K562 treated with DMSO at 1 percent for 12 hours (cell line): ENCODE measurements around the gene GH2. TPM values are rescaled to one million over a fixed set of nuclear protein-coding genes. Genes with fewer than 3 reads are reported as not detected.

Experiments used
- total RNA-seq: library from RNA; unstranded; fragments of 300-600 nt; gene quantifications from 2 replicates; pipeline ENCODE4 v1.2.3, GENCODE V29; 2022; ENCODE audit not compliant: insufficient read depth

The GH2 gene
- not detected in 2 replicates for total RNA-seq

DNA sequence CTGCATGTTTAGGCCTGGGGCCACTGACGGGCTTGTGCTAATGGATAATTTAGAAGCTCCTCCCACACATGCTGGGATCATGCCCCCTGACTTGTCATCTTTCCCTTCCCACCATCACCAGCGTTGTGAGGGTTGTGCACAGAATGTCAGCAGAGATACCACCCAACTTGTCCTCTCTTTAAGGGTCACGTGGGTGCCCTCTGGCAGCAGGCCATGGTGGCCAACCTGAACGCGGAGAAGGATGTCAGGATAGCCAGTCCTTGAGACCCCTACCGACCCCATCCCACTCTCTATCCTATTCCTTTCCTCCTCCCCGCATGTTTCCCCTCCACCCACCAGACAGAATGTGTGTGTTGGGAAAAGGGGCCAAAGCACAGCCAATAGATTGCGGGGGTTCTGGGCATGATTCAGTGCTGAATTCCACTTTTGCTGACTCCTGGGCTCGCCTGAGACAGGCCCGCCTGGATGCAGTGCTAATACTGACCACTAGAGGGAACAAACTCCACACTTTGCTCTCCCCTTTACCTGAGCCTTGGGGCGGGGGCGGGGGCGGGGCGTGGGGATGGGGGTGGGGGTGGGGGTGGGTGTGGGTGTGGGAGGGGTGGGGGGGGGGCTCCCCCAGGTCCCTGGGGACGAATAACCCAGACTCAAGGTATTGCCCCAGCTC, at the start of gene GH2:
GH2 (minus strand) TSS at position 10 of the 667 bp plus-strand sequence. CDS start 143 bp downstream, outside the sequence.

GRCh38 chr17:63918789-63919305, 37.1 kb upstream of the GH2 start, which contains the start of gene GH1:
Gene GH1, minus strand, starts transcription at chr17:63918839. Its CDS starts 63 bp downstream, at chr17:63918776.

GRCh38 chr17:63911041-63911635, 29.4 kb upstream of the GH2 start, which contains the start of gene CSHL1:
Gene CSHL1, minus strand, starts transcription at chr17:63911258. Its CDS starts 62 bp downstream, at chr17:63911196.

DNA sequence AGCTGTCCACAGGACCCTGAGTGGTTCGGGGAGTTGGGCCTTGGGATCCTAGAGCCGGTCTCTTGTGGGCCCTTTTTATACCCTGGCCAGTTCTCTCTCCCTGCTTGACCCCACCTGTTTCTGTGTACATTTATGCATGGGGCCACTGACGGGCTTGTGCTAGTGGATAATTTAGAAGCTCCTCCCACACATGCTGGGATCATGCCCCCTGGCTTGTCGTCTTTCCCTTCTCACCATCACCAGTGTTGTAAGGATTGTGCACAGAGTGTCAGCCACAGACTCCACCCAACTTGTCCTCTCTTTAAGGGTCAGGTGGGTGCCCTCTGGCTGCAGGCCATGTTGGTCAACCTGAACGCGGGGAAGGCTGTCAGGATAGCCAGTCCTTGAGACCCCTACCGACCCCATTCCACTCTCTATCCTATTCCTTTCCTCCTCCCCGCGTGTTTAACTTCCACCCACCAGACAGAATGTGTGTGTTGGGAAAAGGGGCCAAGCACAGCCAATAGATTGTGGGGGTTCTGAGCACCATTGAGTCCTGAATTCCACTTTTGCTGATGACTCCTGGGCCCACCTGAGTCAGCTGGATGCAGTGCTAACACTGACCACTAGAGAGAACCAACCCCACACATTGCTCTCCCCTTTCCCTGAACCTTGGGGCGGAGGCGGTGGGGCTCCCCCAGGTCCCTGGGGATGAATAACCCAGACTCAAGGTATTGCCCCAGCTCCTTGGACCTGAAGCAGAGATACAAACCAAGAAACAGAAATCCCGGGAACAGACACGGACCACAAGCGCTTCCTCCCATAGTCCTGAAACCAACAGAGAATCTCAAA, 15.0 kb upstream of the GH2 start, which contains the start of gene CSH1:
CSH1 (minus strand) TSS at position 51 of the 831 bp plus-strand sequence. CDS start 63 bp downstream, outside the sequence.

DNA sequence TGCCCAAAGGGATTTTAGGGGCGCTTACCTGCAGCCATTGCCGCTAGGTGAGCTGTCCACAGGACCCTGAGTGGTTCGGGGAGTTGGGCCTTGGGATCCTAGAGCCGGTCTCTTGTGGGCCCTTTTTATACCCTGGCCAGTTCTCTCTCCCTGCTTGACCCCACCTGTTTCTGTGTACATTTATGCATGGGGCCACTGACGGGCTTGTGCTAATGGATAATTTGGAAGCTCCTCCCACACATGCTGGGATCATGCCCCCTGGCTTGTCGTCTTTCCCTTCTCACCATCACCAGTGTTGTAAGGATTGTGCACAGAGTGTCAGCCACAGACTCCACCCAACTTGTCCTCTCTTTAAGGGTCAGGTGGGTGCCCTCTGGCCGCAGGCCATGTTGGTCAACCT, 8.2 kb downstream of the GH2 start, which contains the start of gene CSH2:
CSH2 (minus strand) TSS at position 101 of the 400 bp plus-strand sequence; CDS start at position 38, 63 bp downstream.

GRCh38 chr17:63842540-63843386, 39.0 kb downstream of the GH2 start, which contains the start of gene SMARCD2:
Gene SMARCD2, minus strand, starts transcription at chr17:63842685. Its CDS starts 11 bp downstream, at chr17:63842674.

Other genes starting within 250 kb of the GH2 start
- 3.1 and 3.3 TPM in 2 replicates for gene LIMD2, start 181.8 kb downstream of the GH2 start, total RNA-seq
- 24.8 and 42.2 TPM in 2 replicates for gene STRADA, start 140.1 kb downstream of the GH2 start, total RNA-seq
- 29.2 and 72.5 TPM in 2 replicates for gene CCDC47, start 108.3 kb downstream of the GH2 start, total RNA-seq
- 21.4 and 68.9 TPM in 2 replicates for gene DDX42, start 107.8 kb downstream of the GH2 start, total RNA-seq
- 136 and 182 TPM in 2 replicates for gene PSMC5, start 54.5 kb downstream of the GH2 start, total RNA-seq
- gene FTSJ3, start 54.3 kb downstream of the GH2 start, total RNA-seq = 16.3 and 27.0 TPM in 2 replicates
- gene SMARCD2, start 39.3 kb downstream of the GH2 start, total RNA-seq = 58.2 and 91.2 TPM in 2 replicates
- 0.41 TPM in 1 of 2 replicates, not detected in the other for gene CSH2, start 8.3 kb downstream of the GH2 start, total RNA-seq
- not detected in 2 replicates for gene CSH1, start 14.6 kb upstream of the GH2 start, total RNA-seq
- not detected in 2 replicates for gene CSHL1, start 29.3 kb upstream of the GH2 start, total RNA-seq
- not detected in 2 replicates for gene GH1, start 36.9 kb upstream of the GH2 start, total RNA-seq
- not detected in 2 replicates for gene CD79B, start 50.4 kb upstream of the GH2 start, total RNA-seq
- gene SCN4A, start 91.0 kb upstream of the GH2 start, total RNA-seq = 0.22 and 0.44 TPM in 2 replicates
- gene PRR29, start 116.4 kb upstream of the GH2 start, total RNA-seq = 0.81 and 3.2 TPM in 2 replicates
- gene ICAM2, start 138.7 kb upstream of the GH2 start, total RNA-seq = 40.6 and 54.9 TPM in 2 replicates
- 7.9 and 18.9 TPM in 2 replicates for gene ERN1, start 248.2 kb upstream of the GH2 start, total RNA-seq